H9 (cell line): ENCODE results near the gene ARHGAP24. TPM values are rescaled to one million over a fixed set of nuclear protein-coding genes. Genes with fewer than 3 reads are reported as not detected.

Source experiments
- DNase-seq: peaks from one replicate; pipeline ENCODE4 v3.0.0-alpha.2; 2017
- H2AFZ ChIP-seq: one replicate; pipeline ENCODE4 v1.6.1; 2013; ENCODE audit warnings: mild to moderate bottlenecking, low read length, control low read depth, moderate library complexity
- H2AK5ac ChIP-seq: 2 replicates; pipeline ENCODE4 v1.6.1; 2013; ENCODE audit warnings: low read length, control low read depth, mixed read lengths; ENCODE audit not compliant: insufficient read length
- H2BK120ac ChIP-seq: one replicate; pipeline ENCODE4 v1.6.1; 2013; ENCODE audit warnings: low read depth, mild to moderate bottlenecking, low read length, control low read depth, inconsistent platforms; ENCODE audit not compliant: poor library complexity, severe bottlenecking
- H2BK12ac ChIP-seq: 2 replicates; pipeline ENCODE4 v1.6.1; 2013; ENCODE audit warnings: low read length, control low read depth, mixed read lengths, low read depth; ENCODE audit not compliant: insufficient read length
- H2BK15ac ChIP-seq: 2 replicates; pipeline ENCODE4 v1.6.1; 2013; ENCODE audit warnings: low read depth, low read length, control low read depth
- H2BK20ac ChIP-seq: one replicate; pipeline ENCODE4 v1.6.1; 2013; ENCODE audit warnings: low read depth, mild to moderate bottlenecking, low read length, control low read depth, inconsistent platforms; ENCODE audit not compliant: poor library complexity, severe bottlenecking
- H2BK5ac ChIP-seq: 2 replicates; pipeline ENCODE4 v1.6.1; 2013; ENCODE audit warnings: low read length, control low read depth, mixed read lengths; ENCODE audit not compliant: insufficient read length
- H3K14ac ChIP-seq: 2 replicates; pipeline ENCODE4 v1.6.1; 2013; ENCODE audit warnings: low read length, control low read depth; ENCODE audit not compliant: insufficient read depth
- H3K18ac ChIP-seq: 2 replicates; pipeline ENCODE4 v1.6.1; 2013; ENCODE audit warnings: low read depth, mild to moderate bottlenecking, mixed read lengths, low read length, control low read depth; ENCODE audit not compliant: insufficient read length
- H3K23ac ChIP-seq: 2 replicates; pipeline ENCODE4 v1.6.1; 2013; ENCODE audit warnings: low read length, control low read depth, mixed read lengths, low read depth; ENCODE audit not compliant: insufficient read length
- H3K23me2 ChIP-seq: 2 replicates; pipeline ENCODE4 v1.6.1; 2013; ENCODE audit warnings: low read depth, mild to moderate bottlenecking, mixed read lengths, low read length, control low read depth; ENCODE audit not compliant: insufficient read length, poor library complexity, severe bottlenecking
- H3K27ac ChIP-seq: 2 replicates; pipeline ENCODE4 v1.5.1; 2013; ENCODE audit warnings: low read length, control low read depth, mixed read lengths, low read depth; ENCODE audit not compliant: insufficient read length
- H3K27me3 ChIP-seq: 2 replicates; pipeline ENCODE4 v1.6.1; 2013; ENCODE audit warnings: low read length, control low read depth, inconsistent platforms; ENCODE audit not compliant: insufficient read depth
- H3K4ac ChIP-seq: 2 replicates; pipeline ENCODE4 v1.6.1; 2013; ENCODE audit warnings: low read depth, mild to moderate bottlenecking, control low read depth, inconsistent platforms, low read length, moderate library complexity
- H3K4me1 ChIP-seq: 2 replicates; pipeline ENCODE4 v1.6.1; 2013; ENCODE audit warnings: low read length, control low read depth, inconsistent platforms; ENCODE audit not compliant: insufficient read depth
- H3K4me2 ChIP-seq: 2 replicates; pipeline ENCODE4 v1.6.1; 2013; ENCODE audit warnings: low read length, control low read depth, mixed read lengths; ENCODE audit not compliant: insufficient read length, insufficient read depth
- H3K56ac ChIP-seq: 2 replicates; pipeline ENCODE4 v1.6.1; 2013; ENCODE audit warnings: low read depth, mild to moderate bottlenecking, mixed read lengths, low read length, control low read depth; ENCODE audit not compliant: insufficient read length
- H3K79me1 ChIP-seq: 2 replicates; pipeline ENCODE4 v1.6.1; 2013; ENCODE audit warnings: low read depth, mild to moderate bottlenecking, moderate library complexity, low read length, control low read depth, inconsistent platforms; ENCODE audit not compliant: insufficient read depth, poor library complexity, severe bottlenecking
- H3K79me2 ChIP-seq: 2 replicates; pipeline ENCODE4 v1.6.1; 2013; ENCODE audit warnings: low read length, control low read depth, inconsistent platforms; ENCODE audit not compliant: insufficient read depth
- H3K9ac ChIP-seq: 2 replicates; pipeline ENCODE4 v1.6.1; 2013; ENCODE audit warnings: low read length, control low read depth, mixed read lengths; ENCODE audit not compliant: insufficient read length; ENCODE audit errors: extremely low read depth
- H3K9me3 ChIP-seq: one replicate; pipeline ENCODE4 v1.6.1; 2013; ENCODE audit warnings: low read depth, low read length, inconsistent platforms; ENCODE audit not compliant: control insufficient read depth
- H3T11ph ChIP-seq: one replicate; pipeline ENCODE4 v1.6.1; 2013; ENCODE audit warnings: mild to moderate bottlenecking, low read length, control low read depth, inconsistent platforms
- H4K20me1 ChIP-seq: one replicate; pipeline ENCODE4 v1.6.1; 2013; ENCODE audit not compliant: control insufficient read depth, insufficient read length, insufficient read depth
- H4K5ac ChIP-seq: 2 replicates; pipeline ENCODE4 v1.6.1; 2013; ENCODE audit warnings: low read depth, mild to moderate bottlenecking, mixed read lengths, low read length, control low read depth; ENCODE audit not compliant: insufficient read length
- H4K8ac ChIP-seq: replicated peaks from 2 replicates; pipeline ENCODE4 v1.6.1; 2013; ENCODE audit warnings: low read length, control low read depth, mixed read lengths, low read depth; ENCODE audit not compliant: insufficient read length
- H4K91ac ChIP-seq: 2 replicates; pipeline ENCODE4 v1.6.1; 2013; ENCODE audit warnings: low read depth, mild to moderate bottlenecking, moderate library complexity, mixed read lengths, low read length, control low read depth; ENCODE audit not compliant: insufficient read length
- H3K27ac Mint-ChIP-seq, 3 experiments: 2 replicates in 2 of 3; 3 replicates in 1 of 3; pipeline ENCODE4 v1.8.0; 2020 to 2021; ENCODE audit warnings: mixed read lengths in 3 of 3, mild to moderate bottlenecking in 1 of 3, moderate library complexity in 1 of 3
- H3K27me3 Mint-ChIP-seq: 2 replicates; pipeline ENCODE4 v1.8.0; 2021; ENCODE audit warnings: low read depth, mild to moderate bottlenecking, moderate library complexity, mixed read lengths
- H3K36me3 Mint-ChIP-seq, 3 experiments: 2 replicates in 2 of 3; 3 replicates in 1 of 3; pipeline ENCODE4 v1.8.0; 2020 to 2021; ENCODE audit warnings: low read depth in 3 of 3, mixed read lengths in 3 of 3; ENCODE audit not compliant: insufficient read depth in 1 of 3
- H3K4me1 Mint-ChIP-seq, 2 experiments: 2 replicates each; pipeline ENCODE4 v1.8.0; 2020; ENCODE audit warnings: mixed read lengths in 2 of 2
- H3K4me3 Mint-ChIP-seq, 2 experiments: 2 replicates in 1 of 2; 3 replicates in 1 of 2; pipeline ENCODE4 v1.8.0; 2020 to 2021; ENCODE audit warnings: mild to moderate bottlenecking in 2 of 2, mixed read lengths in 2 of 2, moderate library complexity in 1 of 2
- H3K9me3 Mint-ChIP-seq, 2 experiments: 2 replicates in 1 of 2; 3 replicates in 1 of 2; pipeline ENCODE4 v1.8.0; 2020; ENCODE audit warnings: mild to moderate bottlenecking in 2 of 2, mixed read lengths in 2 of 2, moderate library complexity in 1 of 2
- WGBS: extraction: QIAGEN DNeasy Blood & Tissue Kit; methylation state at CpG from one replicate; pipeline ENCODE4 v1.1.7; 2013; ENCODE audit warnings: missing lambda C conversion rate, low lambda C conversion rate, mixed read lengths; ENCODE audit not compliant: insufficient read length; ENCODE audit errors: extremely low coverage; 5-methylcytosine and 5-hydroxymethylcytosine counted together
- total RNA-seq: library from RNA; stranded (reverse); gene quantifications from 2 replicates; pipeline ENCODE4 v1.2.1, GENCODE V29; 2021
- TF ChIP-seq, protein P1 (sequence below): fragments of 200-600 bp; sonication (generic); conservative IDR thresholded peaks from 3 replicates; pipeline ENCODE4 v1.8.0; 2021; ENCODE audit warnings: antibody characterized with exemption, mild to moderate bottlenecking

Gene ARHGAP24
- total RNA-seq, 1 experiment from 2014 or later, result 0.37 TPM

- peaks cover 0 to 2% of the 10 kb centered on the region in 2 experiments; a peak in 1 of 4 replicates for H3K4me1 Mint-ChIP-seq
- Histone ChIP-seq H2BK5ac (no peak overlapping the region), H3K79me1 (no peaks in the 10 kb centered on the region), H3K79me2 (no peaks in the 10 kb centered on the region), H3K27me3 (no peaks in the 10 kb centered on the region), H3K14ac (no peak overlapping the region), H2BK120ac (no peak overlapping the region), H3K4ac (no peak overlapping the region), H2AFZ (no peak overlapping the region), H2BK12ac (no peak overlapping the region), H3K27ac (no peak overlapping the region), H4K8ac (no peak overlapping the region), H2BK20ac (no peak overlapping the region), H3T11ph (no peak overlapping the region), H3K9ac (no peak overlapping the region), H3K56ac (no peak overlapping the region), H4K91ac (no peak overlapping the region), H3K18ac (no peak overlapping the region), H3K4me1 (no peaks in the 10 kb centered on the region), H2AK5ac (no peak overlapping the region), H4K5ac (no peak overlapping the region), H3K9me3 (no peaks in the 10 kb centered on the region), H3K23me2 (no peaks in the 10 kb centered on the region), H2BK15ac (no peak overlapping the region), H3K23ac (no peak overlapping the region), H4K20me1 (no peaks in the 10 kb centered on the region), H3K4me2 (no peak overlapping the region)
- peaks cover 12 to 21% of the 10 kb centered on the region in 2 experiments for H3K9me3 Mint-ChIP-seq
- no CpG with 5 or more reads among the region's 2 CpGs for WGBS
- no peaks in the 10 kb centered on the region for H3K27me3 Mint-ChIP-seq
- TF ChIP-seq, protein P1, sequence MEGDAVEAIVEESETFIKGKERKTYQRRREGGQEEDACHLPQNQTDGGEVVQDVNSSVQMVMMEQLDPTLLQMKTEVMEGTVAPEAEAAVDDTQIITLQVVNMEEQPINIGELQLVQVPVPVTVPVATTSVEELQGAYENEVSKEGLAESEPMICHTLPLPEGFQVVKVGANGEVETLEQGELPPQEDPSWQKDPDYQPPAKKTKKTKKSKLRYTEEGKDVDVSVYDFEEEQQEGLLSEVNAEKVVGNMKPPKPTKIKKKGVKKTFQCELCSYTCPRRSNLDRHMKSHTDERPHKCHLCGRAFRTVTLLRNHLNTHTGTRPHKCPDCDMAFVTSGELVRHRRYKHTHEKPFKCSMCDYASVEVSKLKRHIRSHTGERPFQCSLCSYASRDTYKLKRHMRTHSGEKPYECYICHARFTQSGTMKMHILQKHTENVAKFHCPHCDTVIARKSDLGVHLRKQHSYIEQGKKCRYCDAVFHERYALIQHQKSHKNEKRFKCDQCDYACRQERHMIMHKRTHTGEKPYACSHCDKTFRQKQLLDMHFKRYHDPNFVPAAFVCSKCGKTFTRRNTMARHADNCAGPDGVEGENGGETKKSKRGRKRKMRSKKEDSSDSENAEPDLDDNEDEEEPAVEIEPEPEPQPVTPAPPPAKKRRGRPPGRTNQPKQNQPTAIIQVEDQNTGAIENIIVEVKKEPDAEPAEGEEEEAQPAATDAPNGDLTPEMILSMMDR, result no peak
- no peak overlapping the region for H3K27ac Mint-ChIP-seq
- no peak overlapping the region for H3K4me3 Mint-ChIP-seq
- no peak for DNase-seq
- H3K36me3 Mint-ChIP-seq, result peaks cover 0 to 12% (median 7%) of the 10 kb centered on the region in 3 experiments; a peak in 3 of 7 replicates
Measured at GRCh38 chr4:85798012-85798770, 323.2 kb downstream of the ARHGAP24 start.
